GM18873 (cell line): ENCODE data around the gene MED31.
"Not testable (repeated sequence)": the region's sequence is repeated elsewhere in the genome, so short reads cannot be mapped to it uniquely, and the experiment has no call there.

Experiments used
- ATAC-seq: cut with Tn5 transposase; IDR thresholded peaks from one replicate; pipeline ENCODE4 v1.9.1; 2021; ENCODE audit warnings: mild to moderate bottlenecking, moderate library complexity, moderate number of reproducible peaks; ENCODE audit not compliant: unreplicated experiment, low FRiP score

Gene MED31

DNA sequence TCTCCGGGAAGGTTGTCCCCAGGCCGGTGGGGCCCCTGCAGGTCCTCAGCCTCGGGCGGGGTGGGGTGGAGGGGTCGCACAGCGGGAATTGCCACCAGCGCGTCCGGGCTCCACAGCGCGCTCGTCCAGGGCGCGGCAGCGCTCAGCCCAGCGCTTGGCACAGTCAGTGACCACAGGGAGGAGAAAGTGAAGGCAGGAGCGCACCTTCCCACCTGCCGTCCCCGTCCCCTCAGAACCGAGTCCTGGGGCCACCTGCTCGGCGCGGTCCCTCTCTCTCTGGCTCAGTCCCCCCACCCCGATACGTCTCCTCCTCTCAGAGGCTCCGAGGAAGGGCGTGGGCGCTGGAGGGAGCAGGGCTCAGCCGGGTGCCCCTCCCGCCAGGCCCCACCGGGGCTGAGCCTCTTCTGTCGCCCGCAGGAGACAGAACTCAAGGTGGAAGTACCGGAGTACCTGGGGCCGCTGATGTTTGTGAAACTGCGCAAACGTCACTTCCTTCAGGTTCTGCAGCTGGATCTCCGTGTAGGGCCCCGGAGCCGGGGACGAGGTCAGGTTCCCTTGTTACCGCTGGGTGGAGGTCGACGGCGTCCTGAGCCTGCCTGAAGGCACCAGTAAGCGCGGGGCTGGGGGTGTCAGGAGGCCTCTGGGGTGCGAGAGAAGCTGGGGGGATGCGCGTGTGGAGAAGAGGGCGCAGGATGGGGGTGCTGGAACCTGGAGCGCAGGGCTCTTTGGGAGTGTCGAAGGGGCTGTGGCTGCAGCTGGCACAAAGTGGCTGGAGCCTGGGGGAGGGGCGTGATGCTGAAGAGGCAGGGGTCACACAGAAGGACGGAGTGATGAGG, 5.6 kb upstream of the MED31 start:
- ATAC-seq, result not testable (repeated sequence)

DNA sequence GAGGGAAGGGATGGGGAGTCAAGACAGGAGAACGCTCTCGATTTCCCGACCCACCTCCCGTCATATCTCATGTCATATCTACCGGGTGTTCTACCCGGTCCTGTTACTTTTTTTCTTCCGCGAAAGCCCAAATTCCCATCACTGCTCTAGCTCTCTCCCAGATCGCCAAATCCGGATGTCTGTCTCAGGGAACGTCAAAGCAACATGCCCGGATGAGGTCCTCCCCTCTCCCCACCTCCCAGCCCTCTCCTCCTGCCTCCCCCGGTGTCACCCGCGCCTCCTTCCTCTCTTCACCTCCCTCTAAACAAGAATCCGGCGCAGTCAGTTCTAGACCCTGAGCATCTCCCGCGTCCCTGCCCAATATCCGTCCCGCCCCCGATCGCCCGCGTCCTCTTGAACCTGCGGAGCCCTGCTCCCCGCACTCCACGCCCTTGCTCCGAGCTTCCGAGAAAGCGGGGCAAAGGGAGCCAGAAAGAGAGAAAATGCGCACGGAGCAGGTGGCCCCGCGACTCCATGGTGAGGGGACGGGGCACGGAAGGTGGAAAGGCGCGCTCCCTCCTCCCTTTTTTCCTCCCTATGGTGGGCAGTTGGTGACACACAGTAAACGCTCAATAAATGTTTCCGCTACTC, 4.4 kb upstream of the MED31 start:
- not testable (repeated sequence) for ATAC-seq

DNA sequence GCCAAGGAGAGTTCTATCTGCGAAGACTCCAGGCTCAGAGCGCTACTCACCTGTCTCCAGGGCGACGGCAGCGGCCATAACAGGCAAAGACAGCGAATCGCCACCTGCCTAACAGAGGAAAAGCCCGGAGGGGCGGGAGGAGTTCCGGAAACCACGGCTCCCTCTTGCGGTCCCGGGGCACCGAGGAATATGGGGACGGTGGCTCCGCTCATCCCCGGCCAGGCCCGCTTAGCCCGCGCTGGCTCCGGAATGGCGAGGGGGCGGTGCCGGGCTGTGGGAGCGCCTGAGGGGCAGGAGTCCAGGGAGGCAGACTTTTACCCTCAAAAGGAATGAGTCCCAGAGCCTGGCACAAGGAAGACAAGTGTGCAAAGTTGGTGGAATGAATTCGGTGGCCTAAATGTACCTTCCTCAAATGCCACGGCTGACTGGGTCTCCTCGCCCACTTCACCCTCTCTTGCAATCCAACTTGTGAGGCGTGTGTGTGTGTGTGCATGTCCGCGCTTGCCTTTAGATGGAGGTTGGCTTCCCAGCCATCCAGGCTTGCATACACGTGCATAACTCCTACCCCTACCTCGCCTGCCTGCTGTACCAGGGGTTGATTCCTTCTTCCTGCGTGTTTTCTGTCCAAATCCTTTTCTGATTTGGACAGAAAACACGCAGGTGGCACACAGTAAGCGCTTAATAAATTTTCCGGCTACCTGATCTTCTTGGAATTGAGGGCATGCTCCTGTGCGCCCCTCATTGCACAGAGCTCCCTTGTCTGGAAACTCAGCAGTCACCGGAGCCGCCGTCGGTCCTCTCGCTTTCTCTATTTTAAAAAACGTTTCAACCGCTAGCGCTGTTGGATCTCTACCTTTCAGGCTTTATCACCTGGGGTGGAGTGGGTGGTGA, 3.7 kb upstream of the MED31 start:
- no peak for ATAC-seq

DNA sequence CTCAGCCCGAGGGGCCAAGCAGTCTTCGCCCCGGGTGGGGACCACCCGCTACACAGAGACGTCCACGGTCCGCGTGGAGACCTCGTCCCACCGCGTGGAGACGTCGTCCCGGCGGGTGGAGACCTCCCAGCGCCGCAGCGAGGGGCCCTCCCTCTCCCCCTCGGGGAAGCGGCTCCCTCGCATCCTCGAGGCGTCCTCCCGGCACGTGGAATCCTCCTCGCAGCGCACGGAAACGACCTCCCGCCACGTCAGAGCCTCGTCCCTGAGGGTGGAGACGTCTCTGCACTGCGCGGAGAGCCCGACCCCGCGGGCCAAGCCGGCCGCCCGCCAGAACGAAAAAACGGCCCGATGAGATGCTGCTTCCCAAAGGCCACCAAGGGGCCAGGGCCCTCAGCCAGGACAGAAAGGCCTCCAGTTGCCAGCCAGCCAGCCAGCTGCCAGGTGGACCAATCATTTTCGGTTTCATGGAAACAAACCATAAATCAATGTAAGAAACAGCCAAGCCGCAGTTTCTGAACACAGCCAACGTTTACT, 581 bp upstream of the MED31 start:
- no peak for ATAC-seq

DNA sequence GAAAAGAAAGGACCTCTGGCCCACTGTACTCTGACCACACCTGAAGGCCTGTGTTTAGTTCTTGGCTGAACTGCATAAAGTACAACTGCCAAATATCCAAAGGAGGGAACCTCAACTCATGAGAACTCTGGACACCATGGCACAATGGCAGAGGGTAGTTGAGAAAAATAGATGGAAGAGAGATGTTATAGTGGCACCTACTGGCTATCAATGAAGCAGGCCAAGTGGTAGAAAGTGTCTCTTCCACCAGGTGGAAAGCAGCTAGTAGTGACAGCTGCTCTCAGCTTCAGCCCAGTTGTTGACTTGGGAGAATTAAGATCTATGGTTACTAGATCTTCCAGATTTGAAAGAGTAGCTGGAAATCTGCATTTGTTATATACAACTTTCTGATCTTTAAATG, 3.2 kb downstream of the MED31 start:
- ATAC-seq, result no peak

DNA sequence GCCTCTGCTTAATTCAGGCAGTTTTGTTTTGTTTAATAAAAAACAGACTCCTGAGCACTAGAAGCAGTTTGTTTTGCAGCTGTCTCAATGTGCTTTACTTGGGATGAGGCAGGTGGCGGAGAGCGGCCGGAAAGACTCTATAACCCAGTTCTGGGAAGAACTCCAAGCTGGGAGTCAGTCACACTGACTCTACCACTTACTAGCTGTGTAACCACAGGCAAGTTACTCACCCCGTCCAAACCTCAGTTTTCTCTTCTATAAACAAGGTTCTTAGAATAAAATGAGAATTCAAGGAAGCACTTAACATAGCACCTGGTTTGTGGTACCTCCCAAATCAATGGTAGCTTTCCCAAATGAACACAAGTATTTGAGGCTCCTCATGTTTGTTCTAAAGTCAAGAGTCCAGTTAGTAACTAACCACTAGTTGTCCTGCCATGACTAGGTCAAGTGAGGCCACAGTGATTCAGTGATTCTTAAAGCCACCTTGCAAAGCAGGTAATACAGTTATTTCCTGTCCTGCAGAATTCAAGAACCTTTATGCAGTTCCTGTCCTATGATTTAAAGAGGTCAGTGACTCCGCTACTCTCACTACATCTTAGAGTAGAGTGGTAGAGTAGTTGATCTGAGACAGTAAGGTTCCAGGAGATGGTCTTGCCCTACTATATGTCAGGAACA, 7.8 kb downstream of the MED31 start:
- ATAC-seq, result no peak

DNA sequence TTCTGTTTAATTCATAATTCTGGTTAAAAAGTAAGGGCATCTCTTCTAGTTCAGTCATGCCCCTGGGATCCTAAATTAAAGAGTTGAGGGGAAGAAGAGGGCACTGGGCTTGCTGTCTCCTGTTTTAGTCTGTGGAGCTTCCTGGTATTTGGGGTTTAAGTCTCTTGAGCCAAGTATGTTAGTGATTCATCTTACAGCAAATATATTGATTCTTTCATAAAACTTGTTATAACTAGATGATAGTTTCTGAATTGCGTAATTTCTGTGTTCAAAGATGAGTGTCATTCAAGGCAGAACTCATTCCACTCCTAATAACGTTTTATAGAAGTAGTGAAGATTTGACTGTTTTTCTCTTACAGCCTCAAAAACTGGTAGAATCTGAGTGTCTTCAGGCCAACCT, 8.8 kb downstream of the MED31 start:
- no peak for ATAC-seq

DNA sequence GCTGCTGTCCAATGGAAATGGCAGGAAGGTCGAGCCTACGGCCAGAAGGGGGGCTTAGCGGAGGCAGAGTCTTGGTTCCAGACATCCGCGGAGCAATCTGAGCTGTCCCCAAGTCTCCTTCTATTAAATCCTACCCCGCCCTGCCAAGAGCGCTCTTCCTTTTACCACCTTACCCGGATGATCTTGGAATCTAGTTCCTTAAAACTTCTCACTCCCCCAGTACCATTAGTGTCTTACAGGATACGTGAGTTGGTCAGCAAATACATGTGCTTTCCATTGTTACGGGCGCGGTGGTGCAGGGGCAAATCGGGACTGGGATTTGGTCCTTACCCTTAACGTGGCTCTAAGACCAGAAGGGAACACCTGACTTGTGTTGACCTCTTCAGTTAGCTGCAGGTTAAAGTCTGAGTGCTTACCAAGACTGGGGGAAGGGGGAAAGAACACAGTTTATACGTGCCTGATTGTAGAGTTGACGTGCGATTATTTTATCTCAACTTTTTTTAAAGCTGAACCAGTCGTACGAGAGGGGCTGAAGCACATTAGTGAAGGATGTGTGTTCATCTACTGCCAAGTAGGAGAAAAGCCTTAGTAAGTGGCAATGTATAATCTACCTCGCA, 10.1 kb downstream of the MED31 start:
- ATAC-seq, result peak; percentile 8

DNA sequence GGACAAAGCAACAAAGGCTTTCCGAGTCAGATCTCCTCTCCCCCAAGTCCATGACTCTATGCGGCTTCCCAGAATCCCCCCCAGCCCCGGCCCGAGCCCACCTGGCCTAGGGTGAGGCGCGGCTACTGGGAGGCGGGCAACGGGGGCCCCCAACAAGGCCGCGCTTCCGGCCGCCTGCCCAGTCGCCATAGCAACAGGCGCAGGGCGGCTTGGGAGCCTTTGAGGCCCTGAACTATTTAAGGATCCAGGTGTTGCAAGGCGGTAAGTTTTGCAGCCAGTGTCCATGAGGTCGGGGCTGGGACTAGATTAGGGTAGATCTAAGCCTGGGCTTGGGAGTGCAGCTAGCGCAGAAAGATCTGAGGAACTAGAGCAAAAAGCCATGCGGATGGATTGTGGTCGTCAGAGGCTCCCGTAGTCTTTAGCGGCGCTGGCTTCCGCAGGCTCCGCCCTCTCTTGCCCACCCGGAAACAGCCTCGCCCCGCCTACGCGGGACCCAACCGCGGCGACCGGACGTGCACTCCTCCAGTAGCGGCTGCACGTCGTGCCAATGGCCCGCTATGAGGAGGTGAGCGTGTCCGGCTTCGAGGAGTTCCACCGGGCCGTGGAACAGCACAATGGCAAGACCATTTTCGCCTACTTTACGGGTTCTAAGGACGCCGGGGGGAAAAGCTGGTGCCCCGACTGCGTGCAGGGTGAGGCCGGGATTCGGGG, 10.7 kb downstream of the MED31 start, which contains the start of the genes KIAA0753 and TXNDC17:
TSS of gene KIAA0753 (minus strand) at position 176 of the 711 bp plus-strand sequence. CDS start 5,608 bp downstream, outside the sequence.
TSS of gene TXNDC17 (plus strand) at position 525 of the 711 bp plus-strand sequence. CDS start at position 548, 23 bp downstream.
- peak; percentile 70 for ATAC-seq

DNA sequence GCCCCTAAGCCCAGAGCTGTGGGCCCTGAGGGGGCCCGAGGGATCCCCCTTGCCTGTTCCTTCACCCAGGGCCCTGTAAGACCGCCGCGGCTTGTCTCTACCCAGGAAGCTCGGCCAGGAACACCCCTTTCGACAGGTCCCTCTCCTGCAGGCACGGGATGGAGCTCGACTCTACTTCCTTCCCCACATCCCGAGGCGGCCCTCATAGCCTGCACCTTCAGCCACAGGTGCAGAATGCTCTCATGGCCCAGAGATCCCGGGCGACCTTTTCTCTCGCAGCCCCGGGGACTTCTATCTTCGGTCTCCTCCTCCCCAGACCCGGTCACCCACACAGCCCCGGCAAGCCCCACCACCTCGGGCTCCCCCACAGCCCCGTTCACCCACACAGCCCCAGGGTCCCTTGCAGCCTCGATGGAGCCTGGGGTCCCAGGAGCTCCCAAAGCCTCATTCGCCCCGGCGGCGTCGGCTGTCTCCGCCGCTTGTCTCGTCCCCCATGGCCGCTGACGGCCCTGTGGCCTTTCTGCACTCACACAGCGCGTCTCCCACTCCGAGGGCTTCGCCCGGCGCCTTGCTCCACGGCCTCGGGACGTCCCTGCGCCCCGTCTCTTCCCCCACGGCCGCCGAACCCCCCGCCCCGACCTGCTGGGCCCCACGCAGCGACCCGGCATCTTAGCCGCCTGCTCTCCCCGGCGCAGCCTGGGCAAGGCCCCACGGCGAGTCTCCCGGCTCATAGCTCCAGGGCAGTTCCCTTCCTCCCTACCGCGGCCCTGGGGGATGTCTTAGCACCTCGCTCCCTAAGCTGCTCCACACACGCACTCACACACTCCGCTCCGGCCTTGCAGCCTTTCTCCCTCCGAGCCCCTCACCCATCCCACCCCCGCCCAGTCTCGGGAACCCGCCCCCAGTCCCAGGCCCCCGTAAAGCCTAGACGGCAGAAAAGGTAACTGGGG, 11.5 kb downstream of the MED31 start:
- no peak for ATAC-seq

DNA sequence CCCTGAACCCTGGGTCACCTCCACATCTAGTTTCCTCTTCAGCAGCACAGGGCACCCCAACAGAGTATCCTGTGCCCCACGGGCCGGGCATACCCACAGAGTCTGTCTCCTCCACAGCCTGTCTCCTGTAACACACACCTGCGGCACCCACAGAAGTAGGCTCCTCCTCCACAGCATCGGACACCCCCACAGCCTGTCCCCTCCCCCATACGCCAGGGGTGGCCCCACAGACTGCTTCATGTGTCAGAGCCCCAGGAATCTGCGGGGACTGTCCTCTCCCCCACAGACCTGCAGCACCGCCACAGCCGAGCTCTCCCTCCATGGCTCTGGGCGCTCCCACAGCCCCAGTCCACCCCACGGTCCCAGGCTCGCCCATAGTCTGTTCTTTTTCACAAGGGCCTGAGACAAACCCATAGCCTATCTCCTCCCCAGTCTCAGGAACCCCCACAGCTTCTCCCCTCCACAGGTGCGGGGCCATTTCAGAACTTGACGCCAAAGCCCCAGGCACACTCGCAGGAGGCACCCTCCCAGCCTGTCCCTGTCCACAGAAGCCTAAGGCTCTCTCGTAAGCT, 12.3 kb downstream of the MED31 start:
- no peak for ATAC-seq

DNA sequence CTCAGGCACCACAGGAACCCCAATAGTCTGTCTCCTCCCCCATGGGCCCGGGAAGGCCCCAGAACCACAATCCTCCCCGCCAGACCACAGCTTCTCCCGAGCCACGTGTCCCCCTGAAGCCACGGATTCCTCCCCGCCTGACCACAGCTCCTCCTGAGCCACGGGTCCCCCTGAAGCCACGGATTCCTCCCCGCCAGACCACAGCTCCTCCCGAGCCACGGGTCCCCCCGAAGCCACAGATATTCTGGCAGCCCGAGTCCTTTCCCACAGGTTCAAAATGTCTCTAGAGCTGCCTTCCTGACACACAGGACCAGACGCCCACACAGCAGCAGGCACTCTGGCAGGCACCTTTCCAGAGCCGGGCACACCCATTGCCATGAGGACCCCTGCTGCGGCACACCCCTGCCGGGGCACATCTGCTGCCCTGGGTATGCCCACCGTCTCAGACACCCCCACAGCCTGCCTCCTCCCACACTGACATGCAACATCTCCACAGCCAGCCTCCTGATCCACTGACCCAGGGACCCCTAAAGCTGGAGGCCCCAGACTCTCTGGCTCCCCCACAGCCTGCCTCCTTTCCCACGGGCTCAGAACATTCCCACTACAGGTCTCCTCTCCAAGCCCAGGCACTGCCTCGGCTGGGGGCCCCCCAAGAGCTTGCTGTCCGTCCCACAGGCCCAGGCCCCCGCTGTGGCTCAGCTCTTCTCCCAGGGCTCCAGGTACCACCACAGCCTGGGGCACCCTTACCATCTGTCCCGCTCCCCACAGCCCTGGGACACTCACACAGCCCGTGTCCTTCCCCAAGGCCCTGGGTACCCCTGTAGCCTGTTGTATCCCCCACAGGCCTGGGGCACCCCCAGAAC, 13.1 kb downstream of the MED31 start:
- ATAC-seq, result no peak

DNA sequence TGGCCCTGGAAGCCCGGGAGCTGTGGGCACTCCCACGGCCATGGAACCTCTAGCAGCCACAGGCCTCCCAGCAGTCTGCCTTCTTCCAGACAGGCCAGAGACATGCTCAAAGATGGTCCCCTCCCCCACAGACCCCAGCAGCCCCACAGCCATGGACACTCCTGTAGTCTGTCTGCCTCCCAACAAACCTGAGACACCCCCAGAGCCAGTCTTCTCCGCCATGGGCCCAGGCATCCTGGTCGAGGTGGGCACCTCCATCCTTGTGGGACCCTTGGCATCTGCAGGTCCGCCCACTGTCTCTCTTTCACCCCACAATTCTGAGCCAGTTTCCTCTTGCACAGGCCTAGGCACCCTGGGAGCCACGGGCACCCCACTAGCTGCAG, 14.0 kb downstream of the MED31 start:
- no peak for ATAC-seq

DNA sequence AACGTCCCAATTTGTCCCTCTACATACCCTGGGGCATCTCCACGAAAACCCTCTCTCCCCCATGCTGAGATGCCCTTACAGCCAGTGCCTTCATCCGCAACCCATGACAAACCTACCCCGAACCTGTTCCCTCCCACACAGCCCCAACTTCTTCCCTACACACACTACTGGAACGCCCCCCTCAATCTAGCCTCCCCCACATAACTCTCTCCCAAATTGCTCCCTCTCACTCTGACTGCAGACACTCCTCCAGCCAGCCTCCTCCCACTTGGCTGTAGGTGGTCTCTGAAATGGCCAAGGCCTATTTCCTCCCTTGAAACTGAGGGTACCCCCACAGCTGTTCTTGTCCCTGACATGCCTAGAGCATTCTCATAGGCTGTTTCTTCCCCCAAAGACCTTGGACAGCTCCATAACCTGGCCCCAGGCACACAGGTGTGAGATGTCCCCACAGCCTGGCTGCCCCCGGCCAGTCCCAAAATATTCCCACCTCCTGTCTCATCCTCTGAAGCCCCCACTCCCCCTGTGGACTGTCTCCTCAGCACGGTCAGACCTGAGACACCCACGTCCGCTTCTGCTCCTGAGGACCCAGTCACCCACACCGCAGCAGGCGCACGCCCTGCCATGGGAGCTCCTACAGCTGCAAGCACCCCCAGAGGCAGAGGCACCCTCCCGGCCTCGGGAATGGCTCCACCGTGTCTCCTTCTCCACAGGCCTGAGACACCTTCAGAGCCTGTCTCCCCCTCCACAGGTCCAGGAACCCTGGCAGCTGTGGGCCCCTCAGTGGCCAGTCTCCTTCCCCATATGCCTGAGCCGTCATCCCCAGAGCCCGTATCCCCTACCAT, 14.6 kb downstream of the MED31 start:
- ATAC-seq, result no peak

DNA sequence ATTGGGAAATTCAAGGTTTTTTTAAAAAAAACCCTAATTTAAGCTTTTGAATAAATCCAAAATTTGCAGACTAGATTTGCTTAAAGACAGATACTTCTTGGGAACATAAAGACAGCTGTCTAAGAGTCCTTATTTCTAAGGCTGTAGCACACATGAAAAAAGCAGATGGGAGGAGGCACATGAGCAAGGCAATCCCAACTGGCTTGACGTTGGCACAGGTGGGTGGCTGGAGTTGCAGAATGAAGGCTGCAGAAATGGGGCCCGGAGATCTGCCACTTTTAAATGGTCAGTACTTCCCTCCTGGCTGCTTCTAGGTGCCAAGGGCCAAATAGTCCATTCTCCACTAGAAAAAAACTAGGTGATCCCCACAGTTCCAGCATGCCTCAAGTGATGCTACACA, 15.3 kb downstream of the MED31 start:
- ATAC-seq, result no peak

DNA sequence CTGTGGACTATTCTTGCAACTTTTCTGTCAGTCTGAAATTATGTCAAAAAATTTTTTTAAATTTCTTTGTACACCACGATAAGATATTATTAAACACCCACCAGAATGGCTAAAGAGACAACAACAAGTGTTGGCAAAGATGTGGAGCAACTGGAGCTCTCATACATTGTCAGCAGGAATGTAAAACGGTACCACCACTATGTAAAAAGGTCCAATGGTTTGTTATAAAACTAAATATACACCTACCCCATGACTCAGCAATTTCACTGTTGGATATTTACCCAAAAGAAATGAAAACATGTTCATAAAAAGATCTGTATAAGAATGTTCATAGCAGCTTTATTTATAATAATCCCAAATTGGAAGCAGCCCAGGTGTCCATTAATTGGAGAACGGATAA, 18.1 kb downstream of the MED31 start:
- ATAC-seq, result no peak
